DND-41 (cell line): Measurements from ENCODE around the gene SLC16A6.
"Not testable (repeated sequence)": the region's sequence is repeated elsewhere in the genome, so short reads cannot be mapped to it uniquely, and the experiment has no call there.

ENCODE experiments used
- ATAC-seq: fragments of 200-7000 bp; cut with Tn5 transposase; 3 replicates; pipeline ENCODE4 v1.9.1; 2021; ENCODE audit warnings: low read depth; ENCODE audit not compliant: insufficient read depth
- DNase-seq: peaks from one replicate; pipeline ENCODE4 v3.0.0-alpha.2; 2020
- H2AFZ ChIP-seq: 2 replicates; pipeline ENCODE4 v1.6.0; 2012; ENCODE audit warnings: low read depth, low read length
- H3K27ac ChIP-seq: 2 replicates; pipeline ENCODE4 v1.5.1; 2012; ENCODE audit warnings: low read length, inconsistent platforms
- H3K27me3 ChIP-seq: fragments of 200-600 bp; sonication (generic); 2 replicates; pipeline ENCODE4 v1.6.0; 2012; ENCODE audit warnings: low read length, mild to moderate bottlenecking, inconsistent platforms; ENCODE audit not compliant: insufficient read depth, poor library complexity
- H3K36me3 ChIP-seq: 2 replicates; pipeline ENCODE4 v1.5.1; 2012; ENCODE audit warnings: low read length, inconsistent platforms; ENCODE audit not compliant: insufficient read depth
- H3K4me1 ChIP-seq: 2 replicates; pipeline ENCODE4 v1.5.1; 2012; ENCODE audit warnings: mild to moderate bottlenecking, low read length; ENCODE audit not compliant: insufficient read depth
- H3K4me2 ChIP-seq: 2 replicates; pipeline ENCODE4 v1.6.0; 2012; ENCODE audit warnings: mild to moderate bottlenecking, moderate library complexity, low read length, inconsistent platforms; ENCODE audit not compliant: insufficient read depth
- H3K4me3 ChIP-seq, 2 experiments: fragments of 200-600 bp in 1 of 2; shearing (Covaris generic) in 1 of 2; 2 replicates each; pipeline ENCODE4 v1.5.1; 2012 to 2016; ENCODE audit warnings: inconsistent platforms in 2 of 2, low read length in 2 of 2, mild to moderate bottlenecking in 2 of 2, low read depth in 1 of 2, moderate library complexity in 1 of 2
- H3K79me2 ChIP-seq: 2 replicates; pipeline ENCODE4 v1.6.0; 2012; ENCODE audit warnings: low read length, inconsistent platforms; ENCODE audit not compliant: insufficient read depth
- H3K9ac ChIP-seq: 2 replicates; pipeline ENCODE4 v1.6.0; 2012; ENCODE audit warnings: low read depth, mild to moderate bottlenecking, inconsistent platforms, low read length, moderate library complexity
- H3K9me3 ChIP-seq: 2 replicates; pipeline ENCODE4 v1.5.1; 2012; ENCODE audit warnings: low read length, moderate library complexity, mild to moderate bottlenecking, inconsistent platforms; ENCODE audit not compliant: insufficient read depth, severe bottlenecking
- H4K20me1 ChIP-seq: 2 replicates; pipeline ENCODE4 v1.6.0; 2012; ENCODE audit warnings: low read length; ENCODE audit not compliant: insufficient read depth
- CTCF ChIP-seq: IDR thresholded peaks from 2 replicates; pipeline ENCODE4 v1.5.1; 2012; ENCODE audit warnings: borderline replicate concordance, low read length, moderate library complexity, mild to moderate bottlenecking; ENCODE audit not compliant: poor library complexity, severe bottlenecking; ENCODE audit errors: extremely low read depth
- EZH2 ChIP-seq: IDR thresholded peaks from 3 replicates; pipeline ENCODE4 v1.6.1; 2012; ENCODE audit warnings: borderline replicate concordance, low read depth, mild to moderate bottlenecking, moderate library complexity, low read length, inconsistent platforms; ENCODE audit not compliant: severe bottlenecking

The SLC16A6 gene

DNA sequence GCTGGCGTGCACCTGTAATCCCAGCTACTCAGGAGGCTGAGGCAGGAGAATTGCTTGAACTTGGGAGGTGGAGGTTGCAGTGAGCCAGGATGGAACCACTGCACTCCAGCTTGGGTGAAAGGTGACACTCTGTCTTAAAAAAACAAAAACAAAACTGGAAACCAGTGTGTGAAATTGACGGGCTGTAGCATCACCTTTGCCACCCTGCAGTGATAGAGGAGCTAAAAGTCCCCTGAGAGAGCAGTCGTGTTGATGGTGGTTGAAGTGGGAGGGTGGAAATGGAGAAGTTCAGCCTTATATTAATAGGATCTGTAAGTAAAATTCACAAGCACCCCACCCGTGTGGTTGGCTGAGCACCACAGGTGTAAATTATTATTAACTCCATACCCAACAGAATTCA is 65.9 kb downstream of the SLC16A6 start:
- not testable (repeated sequence) for H2AFZ ChIP-seq, H4K20me1 ChIP-seq, H3K79me2 ChIP-seq, H3K9me3 ChIP-seq, ATAC-seq, H3K9ac ChIP-seq, H3K4me1 ChIP-seq, H3K27me3 ChIP-seq, H3K4me2 ChIP-seq, H3K27ac ChIP-seq, H3K4me3 ChIP-seq, H3K36me3 ChIP-seq, DNase-seq

- ATAC-seq: no peak
- Histone ChIP-seq H3K27ac (no peak overlapping the region), H3K27me3 (no peaks in the 10 kb centered on the region), H3K4me3 (no peak overlapping the region), H3K9me3 (no peaks in the 10 kb centered on the region), H3K4me2 (no peak overlapping the region), H3K4me1 (no peaks in the 10 kb centered on the region), H3K9ac (no peak overlapping the region), H4K20me1 (no peaks in the 10 kb centered on the region), H3K36me3 (peaks cover 5% of the 10 kb centered on the region; the same call in 1 of the 2 replicates), H2AFZ (no peak overlapping the region), H3K79me2 (no peaks in the 10 kb centered on the region)
- no peak for TF ChIP-seq EZH2
- no peak for TF ChIP-seq CTCF
- no peak for DNase-seq
Measured at GRCh38 chr17:68222606-68223005, 68.3 kb downstream of the SLC16A6 start.

GRCh38 chr17:68221786-68222185 is 69.1 kb downstream of the SLC16A6 start:
- H3K4me3 ChIP-seq: no peak overlapping the region
- no peak overlapping the region for H3K27ac ChIP-seq
- peaks cover 5% of the 10 kb centered on the region; the same call in 1 of the 2 replicates for H3K36me3 ChIP-seq
- no peaks in the 10 kb centered on the region for H3K9me3 ChIP-seq
- no peaks in the 10 kb centered on the region for H3K27me3 ChIP-seq
- ATAC-seq (no peak), DNase-seq (no peak)
- TF ChIP-seq CTCF (no peak), EZH2 (no peak)
- H3K4me2 ChIP-seq: no peak overlapping the region
- no peaks in the 10 kb centered on the region for H3K4me1 ChIP-seq
- no peak overlapping the region for H3K9ac ChIP-seq
- H4K20me1 ChIP-seq: no peaks in the 10 kb centered on the region
- 0 out of 2 replicates have a peak, but pooled peaks cover 3% of the 10 kb centered on the region for H3K79me2 ChIP-seq
- H2AFZ ChIP-seq: no peak overlapping the region

DNA sequence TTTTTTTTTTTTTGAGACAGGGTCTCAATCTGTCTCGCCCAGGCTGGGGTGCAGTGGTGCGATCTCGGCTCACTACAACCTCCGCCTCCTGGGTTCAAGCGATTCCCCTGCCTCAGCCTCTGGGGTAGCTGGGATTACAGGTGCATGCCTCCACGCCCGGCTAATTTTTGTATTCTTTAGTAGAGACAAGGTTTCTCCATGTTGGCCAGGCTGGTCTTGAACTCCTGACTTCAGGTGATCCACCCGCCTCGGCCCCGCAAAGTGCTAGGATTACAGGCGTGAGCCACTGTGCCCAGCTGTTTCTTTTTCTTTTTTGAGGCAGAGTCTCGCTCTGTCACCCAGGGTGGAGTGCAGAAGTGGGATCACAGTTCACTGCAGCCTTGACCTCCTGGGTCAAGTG is 70.1 kb downstream of the SLC16A6 start:
- H3K27ac ChIP-seq, ATAC-seq, H4K20me1 ChIP-seq, DNase-seq, H3K4me1 ChIP-seq, H3K36me3 ChIP-seq, H3K9me3 ChIP-seq, H3K9ac ChIP-seq, H3K79me2 ChIP-seq, H3K4me3 ChIP-seq, H2AFZ ChIP-seq, H3K4me2 ChIP-seq, H3K27me3 ChIP-seq: not testable (repeated sequence)

- not testable (repeated sequence) for H3K79me2 ChIP-seq, H3K36me3 ChIP-seq, DNase-seq, H3K4me1 ChIP-seq, H3K27me3 ChIP-seq, H3K9ac ChIP-seq, H3K4me3 ChIP-seq, H3K9me3 ChIP-seq, ATAC-seq, H2AFZ ChIP-seq, H3K4me2 ChIP-seq, H4K20me1 ChIP-seq, H3K27ac ChIP-seq
Measured at GRCh38 chr17:68220186-68220585, 70.7 kb downstream of the SLC16A6 start.

DNA sequence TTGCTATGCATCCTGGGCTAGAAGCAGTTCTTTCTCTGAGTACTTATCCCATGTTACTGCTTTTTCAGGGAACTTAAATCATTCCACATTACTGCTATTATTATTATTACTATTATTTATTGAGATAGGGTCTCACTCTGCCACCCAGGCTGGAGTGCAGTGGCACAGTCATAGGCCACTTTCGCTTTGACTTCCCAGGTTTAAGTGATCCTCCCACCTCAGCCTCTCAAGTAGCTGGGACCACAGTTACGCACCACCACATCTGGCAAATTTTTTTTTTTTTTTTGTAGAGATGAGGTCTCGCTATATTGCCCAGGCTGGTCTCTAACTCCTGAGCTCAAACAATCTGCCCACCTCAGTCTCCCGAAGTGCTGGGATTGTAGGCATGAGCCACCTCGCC is 71.5 kb downstream of the SLC16A6 start:
- not testable (repeated sequence) for H3K4me2 ChIP-seq, DNase-seq, ATAC-seq, H4K20me1 ChIP-seq, H3K4me1 ChIP-seq, H3K79me2 ChIP-seq, H3K27me3 ChIP-seq, H3K9ac ChIP-seq, H3K4me3 ChIP-seq, H3K27ac ChIP-seq, H2AFZ ChIP-seq, H3K9me3 ChIP-seq
- peaks cover 10% of the 10 kb centered on the region; the same call in 1 of the 2 replicates for H3K36me3 ChIP-seq
